ENCODE results near the gene TRPV6. TPM values are rescaled to one million over a fixed set of nuclear protein-coding genes. Genes with fewer than 3 reads are reported as not detected.

TRPV6 gene
- total and polyA plus RNA-seq, 12 donors: under 0.01 to 0.10 (median 0.06) TPM; not detected in 8

DNA sequence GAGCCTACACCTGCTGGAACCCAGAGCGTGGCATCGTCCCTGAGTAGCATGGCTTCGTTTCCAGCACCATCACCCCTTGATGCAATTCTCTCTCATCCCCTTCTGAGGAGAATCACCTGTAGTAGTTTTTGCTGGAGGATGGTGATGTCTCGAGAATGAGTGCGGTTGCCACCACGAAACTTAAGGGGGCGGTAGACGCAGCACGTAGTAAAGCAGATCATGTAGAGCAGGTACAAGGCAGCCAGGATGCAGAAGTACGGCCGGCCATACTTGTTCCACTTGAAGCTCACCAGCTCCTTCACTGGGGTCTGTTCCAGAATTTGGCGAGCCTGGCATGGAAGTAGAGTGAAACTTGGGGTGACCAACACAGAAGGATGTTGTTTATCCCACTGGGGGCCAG lies 39.9 kb upstream of the TRPV6 start:
- no peak overlapping the region for H3K4me3 ChIP-seq
- intact Hi-C loops (cut with DNase I): no loop called here

DNA sequence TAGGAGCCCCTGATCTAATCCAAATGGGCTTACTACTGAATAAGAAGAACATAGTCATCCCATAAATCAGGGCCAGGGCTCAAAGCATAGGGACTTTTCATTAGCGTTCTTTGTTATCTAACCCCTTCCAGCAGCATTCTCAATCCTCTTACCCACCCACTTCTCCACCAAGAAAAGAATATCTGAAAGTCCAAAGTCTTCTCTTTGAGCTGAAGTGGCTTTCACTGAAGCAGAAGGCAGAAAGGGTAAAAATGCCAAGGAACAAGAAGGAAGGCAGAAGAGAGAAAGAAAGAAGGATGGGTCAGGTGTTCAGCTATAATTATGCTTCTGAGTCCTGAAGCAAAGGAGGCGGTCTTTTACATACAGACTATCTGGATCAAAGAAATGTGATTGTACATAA lies 37.8 kb upstream of the TRPV6 start:
- no peak for DNase-seq
- intact Hi-C loops (cut with DNase I): no loop called here
- H3K4me1 ChIP-seq (replicated peaks in 1 of 2): no peaks in the 10 kb centered on the region
- no peaks in the 10 kb centered on the region for H3K27me3 ChIP-seq
- H3K4me3 ChIP-seq: no peak overlapping the region
- H3K9me3 ChIP-seq (replicated peaks in 1 of 3): no peaks in the 10 kb centered on the region
- no peak for TF ChIP-seq POLR2A (IDR thresholded peaks at IDR 0.05)
- TF ChIP-seq, protein P1, sequence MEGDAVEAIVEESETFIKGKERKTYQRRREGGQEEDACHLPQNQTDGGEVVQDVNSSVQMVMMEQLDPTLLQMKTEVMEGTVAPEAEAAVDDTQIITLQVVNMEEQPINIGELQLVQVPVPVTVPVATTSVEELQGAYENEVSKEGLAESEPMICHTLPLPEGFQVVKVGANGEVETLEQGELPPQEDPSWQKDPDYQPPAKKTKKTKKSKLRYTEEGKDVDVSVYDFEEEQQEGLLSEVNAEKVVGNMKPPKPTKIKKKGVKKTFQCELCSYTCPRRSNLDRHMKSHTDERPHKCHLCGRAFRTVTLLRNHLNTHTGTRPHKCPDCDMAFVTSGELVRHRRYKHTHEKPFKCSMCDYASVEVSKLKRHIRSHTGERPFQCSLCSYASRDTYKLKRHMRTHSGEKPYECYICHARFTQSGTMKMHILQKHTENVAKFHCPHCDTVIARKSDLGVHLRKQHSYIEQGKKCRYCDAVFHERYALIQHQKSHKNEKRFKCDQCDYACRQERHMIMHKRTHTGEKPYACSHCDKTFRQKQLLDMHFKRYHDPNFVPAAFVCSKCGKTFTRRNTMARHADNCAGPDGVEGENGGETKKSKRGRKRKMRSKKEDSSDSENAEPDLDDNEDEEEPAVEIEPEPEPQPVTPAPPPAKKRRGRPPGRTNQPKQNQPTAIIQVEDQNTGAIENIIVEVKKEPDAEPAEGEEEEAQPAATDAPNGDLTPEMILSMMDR (IDR thresholded peaks at IDR 0.05): no peak
- WGBS, 4 donors: 44 to 67% (median 50%) methylated on average over 2 of the region's 2 CpGs
- no peak overlapping the region for H3K27ac ChIP-seq
- H3K36me3 ChIP-seq (replicated peaks in 1 of 2): no peaks in the 10 kb centered on the region

More for the DNA sequence above, 39.9 kb upstream of the TRPV6 start:
- Histone ChIP-seq H3K9me3 (replicated peaks in 1 of 3) (no peaks in the 10 kb centered on the region), H3K27me3 (no peaks in the 10 kb centered on the region), H3K27ac (no peak overlapping the region), H3K4me1 (replicated peaks in 1 of 2) (no peaks in the 10 kb centered on the region), H3K36me3 (replicated peaks in 1 of 2) (no peaks in the 10 kb centered on the region)
- DNase-seq: no peak
- 57 to 70% (median 63%) methylated on average over 12 of the region's 12 CpGs for WGBS, 4 donors
- TF ChIP-seq, protein P1 (IDR thresholded peaks at IDR 0.05): no peak

DNA sequence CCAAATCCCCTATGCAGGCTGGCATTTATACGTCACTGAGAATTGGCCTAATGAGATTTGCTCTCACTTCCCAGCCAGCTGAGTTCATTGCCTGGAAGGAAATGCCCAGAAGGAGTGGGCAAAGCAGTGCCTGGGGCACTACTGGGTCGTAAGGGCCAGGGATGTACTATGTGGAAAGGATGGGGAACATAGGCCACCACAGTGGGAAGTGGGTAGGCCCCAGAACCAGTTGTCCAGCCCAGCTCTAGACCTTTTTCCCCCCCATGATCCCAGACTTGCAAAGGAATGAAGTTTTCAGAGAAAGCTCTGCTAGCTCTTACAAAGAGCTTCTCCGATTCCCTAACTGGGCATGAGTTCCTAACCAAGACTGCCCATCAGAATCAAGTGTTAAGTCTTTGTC lies 34.1 kb upstream of the TRPV6 start:
- no peak for DNase-seq
- Histone ChIP-seq H3K4me3 (no peak overlapping the region), H3K36me3 (replicated peaks in 1 of 2) (no peaks in the 10 kb centered on the region), H3K9me3 (replicated peaks in 1 of 3) (no peaks in the 10 kb centered on the region), H3K4me1 (replicated peaks in 1 of 2) (no peaks in the 10 kb centered on the region), H3K27me3 (no peaks in the 10 kb centered on the region), H3K27ac (no peak overlapping the region)
- TF ChIP-seq, protein P1 (IDR thresholded peaks at IDR 0.05): no peak
- no peak for TF ChIP-seq POLR2A (IDR thresholded peaks at IDR 0.05)
- intact Hi-C loops (cut with DNase I): no loop called here
- WGBS, 4 donors: 74 to 89% (median 79%) methylated on average over 3 of the region's 3 CpGs

DNA sequence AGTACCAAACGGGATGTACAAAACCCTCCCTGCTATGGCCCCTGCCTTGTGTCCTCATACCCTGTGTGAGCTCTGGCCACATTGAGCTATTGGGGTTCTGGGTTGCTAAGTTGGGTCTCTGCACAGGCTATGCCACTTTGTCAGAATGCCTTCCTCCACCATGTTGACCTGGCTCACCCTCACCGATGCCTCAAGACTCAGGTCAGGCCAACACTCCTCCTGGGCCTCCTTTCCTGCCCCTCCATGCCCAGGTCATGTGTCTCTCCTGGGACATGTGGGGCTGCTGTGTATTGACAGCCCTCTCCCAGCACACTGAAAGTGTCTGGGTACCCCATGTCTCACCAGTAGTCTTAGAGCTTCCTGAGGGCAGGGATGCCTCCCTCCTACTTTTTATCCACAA lies 33.4 kb upstream of the TRPV6 start:
- Histone ChIP-seq H3K9me3 (replicated peaks in 1 of 3) (no peaks in the 10 kb centered on the region), H3K36me3 (replicated peaks in 1 of 2) (no peaks in the 10 kb centered on the region), H3K4me3 (no peak overlapping the region), H3K27me3 (no peaks in the 10 kb centered on the region), H3K4me1 (replicated peaks in 1 of 2) (no peaks in the 10 kb centered on the region), H3K27ac (no peak overlapping the region)
- intact Hi-C loops (cut with DNase I): no loop called here
- no peak for DNase-seq
- TF ChIP-seq, protein P1 (IDR thresholded peaks at IDR 0.05): no peak
- TF ChIP-seq POLR2A (IDR thresholded peaks at IDR 0.05): no peak
- WGBS, 4 donors: 60 to 78% (median 73%) methylated on average over 2 of the region's 2 CpGs
